Caco-2 (cell line): Measurements from ENCODE around the gene C15orf39. TPM values are rescaled to one million over a fixed set of nuclear protein-coding genes. Genes with fewer than 3 reads are reported as not detected.

Experiments used
- BruUV-seq: library from RNA; stranded (reverse); fragments of 400-500 nt; replicated peaks from 2 replicates; lab custom pipeline; 2021; lab: Mats Ljungman, UMichigan
- CTCF ChIA-PET: fragments of 300-600 bp; sonication (Branson Sonifier 250); formaldehyde crosslinking; loops from one replicate; lab custom pipeline; 2022; ENCODE audit warnings: antibody characterized with exemption; lab: Charles Lee
- POLR2A ChIA-PET: fragments of 300-600 bp; sonication (Branson Sonifier 250); formaldehyde crosslinking; loops from one replicate; lab custom pipeline; 2022; ENCODE audit warnings: antibody characterized with exemption; lab: Charles Lee
- DNase-seq, 2 experiments: peaks; one replicate each; pipeline versions ENCODE4 v3.0.0 to v3.0.0-alpha.2; 2020 to 2022
- H3K27me3 ChIP-seq: replicated peaks from 2 replicates; pipeline ENCODE4 v1.6.0; 2011; ENCODE audit warnings: low read length; ENCODE audit not compliant: control insufficient read depth, insufficient read depth
- H3K36me3 ChIP-seq: 2 replicates; pipeline ENCODE4 v1.5.1; 2011; ENCODE audit warnings: low read length; ENCODE audit not compliant: control insufficient read depth, insufficient read depth
- H3K4me1 ChIP-seq: fragments of 250-450 bp; sonication (Bioruptor Pico); 2 replicates; pipeline ENCODE4 v1.5.1; 2020; ENCODE audit warnings: mild to moderate bottlenecking
- H3K4me3 ChIP-seq: 2 replicates; pipeline ENCODE4 v1.5.1; 2011; ENCODE audit warnings: low read depth, mild to moderate bottlenecking, control low read depth, low read length
- H3K9me3 ChIP-seq: fragments of 250-450 bp; sonication (Bioruptor Pico); 2 replicates; pipeline ENCODE4 v1.5.1; 2020; ENCODE audit warnings: mild to moderate bottlenecking, moderate library complexity
- H3K27ac Mint-ChIP-seq: one replicate; pipeline ENCODE4 v1.8.0; 2022; ENCODE audit warnings: mixed read lengths; ENCODE audit not compliant: unreplicated experiment
- H3K27me3 Mint-ChIP-seq: one replicate; pipeline ENCODE4 v1.8.0; 2022; ENCODE audit warnings: mixed read lengths; ENCODE audit not compliant: insufficient read depth, unreplicated experiment
- H3K36me3 Mint-ChIP-seq: one replicate; pipeline ENCODE4 v1.8.0; 2022; ENCODE audit warnings: mild to moderate bottlenecking, mixed read lengths; ENCODE audit not compliant: insufficient read depth, unreplicated experiment
- H3K4me1 Mint-ChIP-seq: one replicate; pipeline ENCODE4 v1.8.0; 2022; ENCODE audit warnings: low read depth, mixed read lengths; ENCODE audit not compliant: unreplicated experiment
- H3K4me3 Mint-ChIP-seq: one replicate; pipeline ENCODE4 v1.8.0; 2022; ENCODE audit warnings: mild to moderate bottlenecking, moderate library complexity, mixed read lengths; ENCODE audit not compliant: unreplicated experiment
- H3K9me3 Mint-ChIP-seq: one replicate; pipeline ENCODE4 v1.8.0; 2022; ENCODE audit warnings: mixed read lengths; ENCODE audit not compliant: unreplicated experiment
- intact Hi-C: fragments of 100-400 bp; cut with micrococcal nuclease; formaldehyde crosslinking; loops from one replicate; pipeline ENCODE4 v1.10.0; 2022; ENCODE audit not compliant: unreplicated experiment
- total RNA-seq: library from RNA; stranded (reverse); gene quantifications from 2 replicates; pipeline ENCODE4 v1.2.3, GENCODE V29; 2022
- TF ChIP-seq, protein P1 (sequence below), 2 experiments: fragments of 200-600 bp in 1 of 2; IDR thresholded peaks; 1 replicate in 1 of 2; 2 replicates in 1 of 2; pipeline versions ENCODE4 v1.5.1 to v1.8.0; 2011 to 2022; ENCODE audit warnings: antibody characterized with exemption in 1 of 2, control low read depth in 1 of 2, inconsistent platforms in 1 of 2, low read depth in 1 of 2, low read length in 1 of 2, mild to moderate bottlenecking in 1 of 2, moderate library complexity in 1 of 2; ENCODE audit not compliant: insufficient read depth in 1 of 2, severe bottlenecking in 1 of 2, unreplicated experiment in 1 of 2

C15orf39 gene
- total RNA-seq, 1 experiment from 2014 or later: 48.2 TPM

DNA sequence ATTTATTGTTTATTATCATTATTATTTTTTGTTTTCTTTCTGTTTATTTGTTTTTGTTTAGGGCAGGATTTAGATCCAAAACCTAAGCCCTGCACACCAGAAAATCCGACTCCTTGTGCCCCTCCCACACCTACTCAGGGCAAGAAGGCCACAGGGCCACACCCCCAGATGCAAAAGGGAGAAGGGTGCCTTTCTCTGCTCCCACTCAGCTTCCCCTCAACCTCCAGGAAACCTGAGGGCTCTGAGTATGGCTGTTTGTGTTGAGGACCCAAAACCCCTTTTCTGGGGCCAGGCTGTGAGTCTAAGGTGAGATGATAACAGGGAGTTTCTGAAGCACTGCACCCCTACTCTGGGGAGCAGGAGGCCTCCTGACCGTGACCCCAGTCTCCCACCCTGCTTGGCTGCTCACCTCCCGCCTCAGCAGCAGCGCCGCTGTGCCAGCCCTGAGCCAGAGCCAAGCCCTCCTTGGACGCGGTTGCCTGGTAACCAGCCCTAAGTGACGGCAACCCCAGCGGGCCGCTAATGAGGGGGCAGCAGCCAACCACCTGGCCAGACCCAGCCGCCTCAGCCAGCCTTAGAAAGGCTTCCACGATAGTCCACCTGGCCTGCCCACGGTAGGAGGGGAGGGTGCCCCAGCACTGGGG is 6.4 kb upstream of the C15orf39 start:
- BruUV-seq: no TSS peak
- Histone ChIP-seq H3K9me3 (peaks cover 11% of the 10 kb centered on the region), H3K36me3 (no peaks in the 10 kb centered on the region), H3K4me3 (no peak overlapping the region), H3K27me3 (no peaks in the 10 kb centered on the region), H3K4me1 (peaks cover 20% of the 10 kb centered on the region)
- H3K27me3 Mint-ChIP-seq: no peaks in the 10 kb centered on the region
- ChIA-PET CTCF (no interaction called here), POLR2A (no interaction called here)
- H3K27ac Mint-ChIP-seq: no peak overlapping the region
- peak in 1 of 2 experiments; percentile 25 for DNase-seq
- H3K4me3 Mint-ChIP-seq: no peak overlapping the region
- no peaks in the 10 kb centered on the region for H3K9me3 Mint-ChIP-seq
- H3K36me3 Mint-ChIP-seq: no peaks in the 10 kb centered on the region
- TF ChIP-seq, protein P1, sequence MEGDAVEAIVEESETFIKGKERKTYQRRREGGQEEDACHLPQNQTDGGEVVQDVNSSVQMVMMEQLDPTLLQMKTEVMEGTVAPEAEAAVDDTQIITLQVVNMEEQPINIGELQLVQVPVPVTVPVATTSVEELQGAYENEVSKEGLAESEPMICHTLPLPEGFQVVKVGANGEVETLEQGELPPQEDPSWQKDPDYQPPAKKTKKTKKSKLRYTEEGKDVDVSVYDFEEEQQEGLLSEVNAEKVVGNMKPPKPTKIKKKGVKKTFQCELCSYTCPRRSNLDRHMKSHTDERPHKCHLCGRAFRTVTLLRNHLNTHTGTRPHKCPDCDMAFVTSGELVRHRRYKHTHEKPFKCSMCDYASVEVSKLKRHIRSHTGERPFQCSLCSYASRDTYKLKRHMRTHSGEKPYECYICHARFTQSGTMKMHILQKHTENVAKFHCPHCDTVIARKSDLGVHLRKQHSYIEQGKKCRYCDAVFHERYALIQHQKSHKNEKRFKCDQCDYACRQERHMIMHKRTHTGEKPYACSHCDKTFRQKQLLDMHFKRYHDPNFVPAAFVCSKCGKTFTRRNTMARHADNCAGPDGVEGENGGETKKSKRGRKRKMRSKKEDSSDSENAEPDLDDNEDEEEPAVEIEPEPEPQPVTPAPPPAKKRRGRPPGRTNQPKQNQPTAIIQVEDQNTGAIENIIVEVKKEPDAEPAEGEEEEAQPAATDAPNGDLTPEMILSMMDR (IDR thresholded peaks at IDR 0.05; ENCODE audit: insufficient read depth in 1 of 2, low read depth in 1 of 2, low read length in 1 of 2, severe bottlenecking in 1 of 2, unreplicated experiment in 1 of 2): no peak
- intact Hi-C loops: no loop called here
- peaks cover 12% of the 10 kb centered on the region for H3K4me1 Mint-ChIP-seq

DNA sequence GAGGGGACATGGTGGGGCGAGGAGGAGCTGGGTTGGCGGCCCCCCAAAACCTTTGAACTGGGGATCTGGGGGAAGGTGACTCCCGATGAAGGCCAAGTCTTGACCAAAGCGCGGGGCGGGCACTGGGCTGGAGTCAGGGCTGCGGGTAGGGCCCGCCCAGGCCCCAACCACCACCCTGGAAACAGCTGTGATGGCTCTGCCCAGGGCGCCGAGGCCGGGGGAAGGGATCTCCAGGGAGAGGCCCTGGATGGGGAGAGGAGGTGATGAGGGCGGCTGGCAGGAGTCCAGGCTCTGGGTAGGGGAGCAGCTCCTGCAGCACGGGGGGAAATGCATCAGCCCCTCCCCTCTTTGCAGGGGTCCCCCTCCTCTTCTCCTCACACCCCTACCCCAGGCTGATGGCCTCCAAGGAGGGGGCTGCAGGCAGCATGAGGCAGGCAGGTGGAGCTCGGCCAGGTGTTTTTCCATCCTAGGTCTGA is 5.9 kb upstream of the C15orf39 start:
- TF ChIP-seq, protein P1 (IDR thresholded peaks at IDR 0.05; ENCODE audit: insufficient read depth in 1 of 2, low read depth in 1 of 2, low read length in 1 of 2, severe bottlenecking in 1 of 2, unreplicated experiment in 1 of 2): no peak
- ChIA-PET POLR2A (no interaction called here), CTCF (no interaction called here)
- no peaks in the 10 kb centered on the region for H3K27me3 Mint-ChIP-seq
- no peaks in the 10 kb centered on the region for H3K36me3 ChIP-seq
- no peaks in the 10 kb centered on the region for H3K36me3 Mint-ChIP-seq
- no peaks in the 10 kb centered on the region for H3K27me3 ChIP-seq
- peaks cover 22% of the 10 kb centered on the region for H3K4me1 ChIP-seq
- no peaks in the 10 kb centered on the region for H3K9me3 Mint-ChIP-seq
- peaks cover 18% of the 10 kb centered on the region for H3K4me1 Mint-ChIP-seq
- peaks cover 6% of the 10 kb centered on the region for H3K9me3 ChIP-seq
- H3K4me3 ChIP-seq: no peak overlapping the region
- BruUV-seq: no TSS peak
- intact Hi-C loops: no loop called here
- DNase-seq: no peak
- H3K4me3 Mint-ChIP-seq: no peak overlapping the region
- H3K27ac Mint-ChIP-seq: no peak overlapping the region

GRCh38 chr15:75197062-75197630 is 4.5 kb upstream of the C15orf39 start:
- Mint-ChIP-seq H3K4me3 (no peak overlapping the region), H3K9me3 (no peaks in the 10 kb centered on the region), H3K4me1 (peaks cover 23% of the 10 kb centered on the region), H3K27ac (no peak overlapping the region), H3K36me3 (peaks cover 10% of the 10 kb centered on the region), H3K27me3 (no peaks in the 10 kb centered on the region)
- no peak for DNase-seq
- Histone ChIP-seq H3K4me3 (no peak overlapping the region), H3K9me3 (no peaks in the 10 kb centered on the region), H3K36me3 (no peaks in the 10 kb centered on the region), H3K27me3 (no peaks in the 10 kb centered on the region), H3K4me1 (peaks cover 26% of the 10 kb centered on the region)
- CTCF ChIA-PET: no interaction called here
- BruUV-seq: no TSS peak
- intact Hi-C loops: no loop called here
- TF ChIP-seq, protein P1 (IDR thresholded peaks at IDR 0.05; ENCODE audit: insufficient read depth in 1 of 2, low read depth in 1 of 2, low read length in 1 of 2, severe bottlenecking in 1 of 2, unreplicated experiment in 1 of 2): no peak
- POLR2A ChIA-PET: no interaction called here
